ENCODE results near the gene KCNIP2.

KCNIP2 gene

DNA sequence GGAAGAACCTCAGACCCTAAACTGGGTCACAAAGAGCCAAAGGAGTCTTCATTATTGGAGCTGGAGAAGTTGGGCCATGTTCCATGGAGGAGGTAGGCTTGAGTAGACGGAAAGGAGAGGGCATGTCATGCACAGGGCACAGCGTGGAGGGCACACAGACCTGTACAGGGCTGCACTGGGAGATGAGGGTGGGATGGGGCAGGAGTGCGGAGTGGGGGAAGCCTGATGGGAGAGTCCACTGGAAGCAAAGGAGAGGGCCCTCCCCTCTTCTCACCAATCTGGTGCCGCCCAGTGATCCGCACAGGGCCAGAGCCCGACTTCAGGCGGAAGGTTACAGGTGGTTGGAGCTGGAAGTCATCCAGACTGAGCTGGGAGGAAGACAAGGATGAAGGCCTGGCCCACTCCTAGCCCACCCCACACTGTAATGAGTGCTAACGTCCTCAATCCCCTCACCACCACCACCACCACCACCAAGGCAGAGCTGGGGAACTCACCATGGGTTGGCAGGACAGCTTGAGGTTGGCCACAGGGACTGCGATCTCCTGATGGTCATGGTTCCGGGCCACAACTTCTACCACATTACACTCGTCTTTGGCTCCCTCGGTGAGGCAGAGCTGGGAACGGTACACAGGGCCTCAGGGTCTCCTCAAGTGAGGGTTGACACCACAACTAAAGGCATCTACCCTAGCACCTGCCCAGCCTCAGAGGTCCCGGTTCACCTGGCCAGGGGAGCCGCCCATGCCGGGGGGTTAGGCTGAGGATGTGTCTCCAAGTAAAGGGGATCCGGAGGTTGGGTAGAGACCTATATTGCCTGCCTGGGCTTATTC, 61.4 kb downstream of the KCNIP2 start:
- no peak for FAIRE-seq

DNA sequence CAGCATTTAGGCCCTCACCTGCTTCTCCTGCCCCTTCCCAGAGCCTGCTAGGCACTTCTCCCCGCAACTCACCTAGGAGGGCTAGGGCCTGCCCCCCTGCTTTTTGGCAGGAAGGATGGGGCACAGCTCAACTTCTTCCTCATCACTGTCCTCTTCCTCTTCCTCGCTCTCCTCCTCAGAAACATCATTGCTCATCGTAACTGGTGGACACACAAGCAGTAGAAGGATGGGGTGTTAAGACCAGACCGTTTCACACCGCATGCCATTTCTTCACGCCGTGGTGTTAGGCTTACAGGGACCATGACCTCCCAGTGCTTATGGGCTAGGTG, 62.0 kb downstream of the KCNIP2 start:
- no peak for FAIRE-seq

DNA sequence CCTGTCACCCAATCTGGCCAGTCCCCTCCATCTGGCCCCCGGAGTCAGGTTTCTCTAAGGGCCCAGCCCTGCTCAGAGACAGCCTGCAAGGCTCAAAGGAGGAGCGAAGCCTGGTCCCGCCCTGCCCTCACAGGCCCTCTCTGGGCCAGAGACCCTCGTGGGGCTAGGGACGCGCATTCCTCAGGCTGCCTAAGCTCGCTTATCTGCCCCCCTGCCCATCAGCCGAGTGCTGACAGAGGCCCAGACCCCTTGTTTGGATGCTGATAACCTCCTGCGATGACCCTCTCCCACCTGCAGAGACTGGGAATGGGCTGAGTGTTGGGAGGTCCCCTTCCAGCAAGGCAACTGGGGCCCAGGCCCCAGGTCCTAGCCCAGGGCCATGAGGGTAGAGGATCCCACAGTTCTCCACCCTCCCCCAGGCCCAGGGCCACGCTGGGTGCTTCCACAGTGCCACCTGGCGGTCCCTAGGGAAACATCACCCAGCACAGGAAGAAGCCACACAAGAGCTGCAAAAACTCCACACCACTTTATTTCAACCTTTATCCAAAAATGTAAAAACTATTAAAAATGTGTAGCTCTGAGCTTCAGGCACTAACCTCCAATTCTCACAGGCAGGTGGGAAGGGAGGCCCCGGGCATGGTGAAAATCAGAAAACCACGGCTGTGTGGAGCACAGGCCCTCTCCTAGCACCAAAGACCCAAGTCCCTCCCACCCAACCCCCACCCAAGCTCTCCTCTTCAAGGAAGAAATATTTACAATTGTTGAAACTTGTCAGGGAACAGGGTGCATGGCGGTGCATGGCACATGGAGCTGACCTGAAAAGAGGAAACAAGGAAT, 62.6 kb downstream of the KCNIP2 start:
- no peak for FAIRE-seq

DNA sequence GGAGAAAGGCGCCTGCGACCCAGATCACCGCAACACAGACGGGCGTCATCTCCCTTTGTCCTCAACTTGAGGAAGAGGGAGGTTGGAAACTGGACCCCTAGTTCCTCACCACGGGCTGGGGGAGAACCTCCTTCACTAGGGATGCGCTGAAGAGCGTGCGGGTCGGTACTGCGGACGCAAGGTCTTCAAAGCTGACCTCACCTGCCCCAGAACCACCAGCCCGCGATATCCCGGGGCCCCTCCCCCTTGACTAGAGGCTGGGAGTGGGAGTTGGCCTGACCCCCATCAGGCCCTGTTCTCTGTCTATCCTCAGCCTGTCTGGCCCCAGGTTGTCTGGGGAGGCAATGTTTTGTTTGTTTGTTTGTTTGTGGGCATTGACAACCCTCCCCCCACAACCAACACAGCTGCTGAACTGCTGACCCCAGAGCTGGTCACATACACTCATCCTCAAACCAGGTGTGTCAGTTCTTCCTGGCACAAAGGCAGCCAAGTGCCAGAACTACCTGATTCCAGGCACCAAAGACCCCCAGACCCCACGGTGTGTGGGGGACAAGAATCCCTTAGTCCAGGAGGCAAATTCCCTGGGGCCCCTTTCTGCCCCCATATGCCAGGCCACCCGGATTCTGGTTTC, 63.3 kb downstream of the KCNIP2 start:
- no peak for FAIRE-seq

DNA sequence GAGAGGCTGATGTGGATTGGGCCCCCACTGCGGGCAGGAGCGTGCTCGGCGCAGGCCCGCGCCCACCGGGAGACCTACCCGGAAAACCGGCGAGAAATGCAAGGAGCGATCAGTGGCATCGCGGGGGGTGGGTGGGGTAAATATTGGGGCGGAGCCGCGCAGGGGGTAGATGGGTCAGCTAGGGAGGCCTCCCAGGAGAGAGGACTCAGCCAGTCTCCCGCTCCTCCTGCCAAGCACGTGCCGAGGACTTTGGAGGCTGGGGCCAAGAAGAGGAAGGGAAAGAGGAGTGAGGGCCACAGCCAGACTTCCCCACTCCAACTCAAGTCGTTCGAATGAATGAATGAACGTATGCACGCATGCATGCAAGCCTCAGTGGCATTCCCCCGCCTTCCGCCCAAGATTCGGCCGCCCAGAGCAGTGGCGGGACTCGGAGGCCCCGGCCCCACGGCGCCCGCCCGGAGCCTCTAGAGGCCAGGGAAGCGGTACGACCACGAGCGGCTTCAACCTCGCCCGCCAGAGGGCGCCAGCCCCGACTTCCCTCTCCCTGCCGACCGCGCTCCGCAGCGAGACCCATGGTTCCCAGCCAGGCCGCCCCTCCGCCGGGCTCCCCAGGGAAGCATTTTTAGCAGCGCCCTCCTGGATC, 63.9 kb downstream of the KCNIP2 start:
- FAIRE-seq: no peak

DNA sequence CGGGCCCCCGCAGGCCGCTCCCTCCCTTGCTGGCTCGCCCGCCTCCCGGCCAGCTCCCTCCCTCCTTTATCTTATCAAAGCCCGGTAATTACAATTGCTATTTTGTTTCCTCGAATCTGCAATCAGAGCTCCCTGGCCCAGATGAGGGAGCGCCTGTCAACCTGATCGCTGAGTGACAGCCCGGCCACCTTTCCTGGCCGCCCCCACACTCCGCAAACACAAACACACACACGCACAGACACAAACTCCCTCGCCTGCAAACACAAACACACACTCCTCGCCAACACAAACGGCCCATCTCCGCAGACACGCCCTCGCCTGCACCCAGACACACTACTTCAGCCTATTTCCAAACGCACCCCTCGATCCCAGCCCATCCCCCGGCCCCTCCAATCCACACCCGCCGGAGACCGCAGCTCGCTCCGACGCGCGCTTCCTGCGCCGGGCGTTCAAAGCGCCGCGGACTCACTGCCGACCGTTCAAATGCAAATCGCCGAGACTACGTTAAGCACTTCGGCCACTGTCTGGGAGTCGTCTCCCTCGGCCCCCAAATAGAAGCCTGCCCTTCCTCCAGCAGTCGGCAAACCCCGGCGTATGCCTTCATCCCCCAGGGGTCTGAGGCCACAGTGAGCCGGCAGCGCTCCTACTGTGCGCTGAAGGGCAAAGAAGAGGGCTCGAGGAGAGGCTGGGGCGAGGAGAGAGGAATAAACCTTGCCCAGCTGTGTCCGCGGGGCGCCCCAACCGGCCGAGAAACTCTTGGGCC, 64.6 kb downstream of the KCNIP2 start:
- no peak for FAIRE-seq

DNA sequence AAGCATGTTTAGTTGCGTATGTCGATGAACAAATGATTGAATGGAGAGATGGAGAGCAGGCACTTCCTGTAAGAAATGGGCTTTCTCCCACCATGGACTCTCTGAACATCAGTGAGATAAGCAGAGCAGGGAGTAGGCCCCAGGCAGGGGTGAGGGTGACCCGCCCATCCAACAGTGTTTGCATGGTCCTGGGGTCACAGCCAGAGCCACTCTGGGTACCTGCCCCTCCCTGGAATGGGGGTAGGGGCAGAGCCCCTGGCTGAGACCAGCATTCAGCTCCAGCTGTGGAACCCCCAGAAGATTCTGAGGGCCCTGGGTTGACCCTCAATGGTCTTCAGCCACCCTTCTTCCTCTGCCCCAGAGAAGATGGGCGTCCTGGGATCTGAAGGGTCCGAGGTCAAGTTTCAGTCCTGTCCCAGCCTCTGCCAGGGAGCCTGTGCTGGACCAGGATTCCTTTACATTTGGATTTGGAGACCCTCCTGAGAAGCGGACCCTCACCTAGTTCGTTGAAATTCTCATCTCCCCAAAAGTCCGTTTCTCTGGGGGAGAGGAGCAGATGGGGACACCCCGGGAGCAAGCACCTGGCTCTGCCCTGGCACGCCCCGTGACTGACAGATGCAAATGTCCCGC, 65.3 kb downstream of the KCNIP2 start:
- no peak for FAIRE-seq

DNA sequence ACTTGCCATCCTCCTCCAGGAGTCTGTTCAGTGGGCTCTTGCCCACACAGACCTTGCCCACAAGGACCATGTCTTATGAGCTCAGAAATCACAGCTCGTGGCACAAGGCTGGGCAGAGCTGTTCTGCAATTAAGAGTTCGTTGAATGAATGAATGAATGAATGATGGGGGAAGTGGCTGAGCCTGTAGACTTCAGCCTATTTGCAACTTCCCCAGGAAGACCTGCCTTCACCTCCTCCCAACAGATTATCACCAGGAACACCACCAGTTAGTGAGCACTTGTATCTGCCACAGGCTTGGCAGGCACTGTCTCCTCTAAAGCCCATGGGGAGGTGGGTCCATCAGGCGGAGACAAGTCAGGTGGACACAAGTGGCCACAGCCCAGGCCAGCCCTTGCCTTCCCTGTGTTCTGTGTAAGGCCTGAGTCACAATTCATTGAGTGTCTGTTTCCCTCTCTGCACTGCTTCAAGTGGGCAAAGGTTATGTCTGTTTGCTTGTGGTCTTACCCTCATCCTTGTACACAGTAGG, 65.9 kb downstream of the KCNIP2 start:
- no peak for FAIRE-seq

DNA sequence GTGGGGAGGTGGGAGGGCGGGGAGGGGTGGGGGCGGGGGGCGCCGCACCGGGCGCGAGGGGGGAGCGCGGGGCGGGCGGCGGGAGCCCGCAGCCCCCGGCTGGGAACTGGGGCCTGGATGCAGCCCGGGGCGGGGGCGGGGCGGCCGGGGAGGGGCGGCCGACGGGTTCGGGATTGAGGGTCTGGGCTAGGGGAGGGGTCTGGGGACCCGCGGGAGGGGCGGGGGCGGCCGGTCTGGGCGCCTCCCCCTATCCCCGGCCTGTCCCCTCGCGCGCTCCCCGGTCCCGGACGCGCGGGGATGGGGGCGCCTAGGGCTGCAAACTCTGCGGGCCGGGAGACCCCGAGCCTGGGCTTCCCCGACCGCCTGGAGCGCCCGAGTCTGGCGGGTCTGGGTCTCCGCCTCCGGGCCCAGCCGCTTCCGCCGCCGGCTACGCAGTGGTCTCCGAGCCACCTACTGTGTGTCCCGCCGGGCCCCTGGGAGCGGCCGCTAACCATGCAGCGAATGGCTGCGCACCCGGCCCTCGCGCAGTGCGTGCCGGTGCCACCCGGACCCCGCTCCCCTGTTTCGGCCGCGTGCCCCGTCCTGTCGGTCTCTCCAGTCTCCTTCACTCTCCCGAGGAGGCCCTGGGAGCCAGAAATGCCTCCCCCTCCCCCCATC, 67.3 kb downstream of the KCNIP2 start:
- no peak for FAIRE-seq
